Measurements from ENCODE around the gene MCOLN2. TPM values are rescaled to one million over a fixed set of nuclear protein-coding genes. Genes with fewer than 3 reads are reported as not detected.

The MCOLN2 gene
- total RNA-seq, 1 experiment from 2014 or later: 1.4 TPM

- no peaks in the 10 kb centered on the region for H3K9me3 ChIP-seq (replicated peaks)
- peaks cover 32% of the 10 kb centered on the region for H3K27me3 ChIP-seq (replicated peaks)
- no peaks in the 10 kb centered on the region for H3K36me3 ChIP-seq
- DNase-seq (ENCODE audit: low read depth in 1 of 2, low spot score in 2 of 2): no peak
- no peak overlapping the region for H3K27ac ChIP-seq
- no peak overlapping the region for H3K4me3 ChIP-seq
- H3K4me1 ChIP-seq (replicated peaks): peaks cover 8% of the 10 kb centered on the region; the same call in 1 of the 2 replicates
Observed at GRCh38 chr1:84888753-84889152, 108.2 kb downstream of the MCOLN2 start.

- H3K4me3 ChIP-seq: no peak overlapping the region
- no peaks in the 10 kb centered on the region for H3K4me1 ChIP-seq (replicated peaks)
- no peaks in the 10 kb centered on the region for H3K9me3 ChIP-seq (replicated peaks)
- peaks cover 19% of the 10 kb centered on the region for H3K27me3 ChIP-seq (replicated peaks)
- DNase-seq (ENCODE audit: low read depth in 1 of 2, low spot score in 2 of 2): no peak
- H3K36me3 ChIP-seq: no peaks in the 10 kb centered on the region
- H3K27ac ChIP-seq: no peak overlapping the region
Observed at GRCh38 chr1:84887261-84887934, 109.5 kb downstream of the MCOLN2 start.

GRCh38 chr1:84885469-84885868 lies 111.4 kb downstream of the MCOLN2 start:
- Histone ChIP-seq H3K9me3 (replicated peaks) (no peaks in the 10 kb centered on the region), H3K36me3 (no peaks in the 10 kb centered on the region), H3K27ac (no peak overlapping the region), H3K4me3 (no peak overlapping the region), H3K27me3 (replicated peaks) (0 out of 2 replicates have a peak, but pooled peaks cover 7% of the 10 kb centered on the region), H3K4me1 (replicated peaks) (no peaks in the 10 kb centered on the region)
- DNase-seq (ENCODE audit: low read depth in 1 of 2, low spot score in 2 of 2): no peak

GRCh38 chr1:84884671-84885389 lies 112.1 kb downstream of the MCOLN2 start:
- H3K9me3 ChIP-seq (replicated peaks): no peaks in the 10 kb centered on the region
- DNase-seq (ENCODE audit: low read depth in 1 of 2, low spot score in 2 of 2): no peak
- H3K4me3 ChIP-seq: no peak overlapping the region
- no peak overlapping the region for H3K27ac ChIP-seq
- no peaks in the 10 kb centered on the region for H3K36me3 ChIP-seq
- H3K4me1 ChIP-seq (replicated peaks): no peaks in the 10 kb centered on the region
- 0 out of 2 replicates have a peak, but pooled peaks cover 7% of the 10 kb centered on the region for H3K27me3 ChIP-seq (replicated peaks)

- Histone ChIP-seq H3K36me3 (no peaks in the 10 kb centered on the region), H3K4me3 (no peak overlapping the region), H3K4me1 (replicated peaks) (no peaks in the 10 kb centered on the region), H3K27ac (no peak overlapping the region), H3K27me3 (replicated peaks) (0 out of 2 replicates have a peak, but pooled peaks cover 7% of the 10 kb centered on the region), H3K9me3 (replicated peaks) (no peaks in the 10 kb centered on the region)
- DNase-seq (ENCODE audit: low read depth in 1 of 2, low spot score in 2 of 2): no peak
Observed at GRCh38 chr1:84883286-84883685, 113.6 kb downstream of the MCOLN2 start.

GRCh38 chr1:84877592-84877991 lies 119.3 kb downstream of the MCOLN2 start:
- Histone ChIP-seq H3K4me3 (no peak overlapping the region), H3K9me3 (replicated peaks) (no peaks in the 10 kb centered on the region), H3K27me3 (replicated peaks) (no peaks in the 10 kb centered on the region; the same call in 1 of the 2 replicates), H3K36me3 (no peaks in the 10 kb centered on the region), H3K4me1 (replicated peaks) (no peaks in the 10 kb centered on the region), H3K27ac (no peak overlapping the region)
- DNase-seq (ENCODE audit: low read depth in 1 of 2, low spot score in 2 of 2): no peak

- Histone ChIP-seq H3K36me3 (no peaks in the 10 kb centered on the region), H3K4me3 (no peak overlapping the region), H3K4me1 (replicated peaks) (no peaks in the 10 kb centered on the region), H3K9me3 (replicated peaks) (no peaks in the 10 kb centered on the region), H3K27me3 (replicated peaks) (no peaks in the 10 kb centered on the region; the same call in 1 of the 2 replicates), H3K27ac (no peak overlapping the region)
- DNase-seq (ENCODE audit: low read depth in 1 of 2, low spot score in 2 of 2): no peak
Observed at GRCh38 chr1:84876353-84876752, 120.6 kb downstream of the MCOLN2 start.

Other genes starting within 250 kb of the MCOLN2 start
- 0.28 TPM in 1 of 2 replicates, not detected in the other for gene LPAR3, start 103.9 kb downstream of the MCOLN2 start, total RNA-seq (2014; rRNA removed; shearing (Covaris generic))
- gene MCOLN3, start 51.4 kb upstream of the MCOLN2 start, total RNA-seq (2014; rRNA removed; shearing (Covaris generic)): 0.16 TPM in 1 of 2 replicates, not detected in the other
- 5.5 and 8.4 TPM in 2 replicates for gene SYDE2, start 203.9 kb upstream of the MCOLN2 start, total RNA-seq (2014; rRNA removed; shearing (Covaris generic))